HG02588 (cell line): ENCODE results near the gene AADACL4.
"Not testable (repeated sequence)": the region's sequence is repeated elsewhere in the genome, so short reads cannot be mapped to it uniquely, and the experiment has no call there.

Experiments used
- ATAC-seq: cut with Tn5 transposase; IDR thresholded peaks from one replicate; pipeline ENCODE4 v1.9.1; 2021; ENCODE audit warnings: mild to moderate bottlenecking, moderate library complexity; ENCODE audit not compliant: unreplicated experiment

Gene AADACL4

GRCh38 chr1:12709091-12709491 lies 65.2 kb downstream of the AADACL4 start:
- ATAC-seq, result no peak

- no peak for ATAC-seq
These were observed 65.8 kb downstream of the AADACL4 start for GRCh38 chr1:12709696-12710095.

GRCh38 chr1:12711536-12711935 lies 67.7 kb downstream of the AADACL4 start:
- ATAC-seq, result no peak

- no peak for ATAC-seq
These were observed 68.2 kb downstream of the AADACL4 start for GRCh38 chr1:12712076-12712475.

GRCh38 chr1:12712929-12713328 lies 69.0 kb downstream of the AADACL4 start:
- no peak for ATAC-seq

- ATAC-seq, result not testable (repeated sequence)
These were observed 69.8 kb downstream of the AADACL4 start for GRCh38 chr1:12713651-12714050.

- ATAC-seq, result no peak
These were observed 71.0 kb downstream of the AADACL4 start for GRCh38 chr1:12714710-12715475.

GRCh38 chr1:12715896-12716437 lies 72.1 kb downstream of the AADACL4 start, which contains the start of gene AADACL3:
AADACL3 (plus strand) TSS chr1:12716110; CDS start chr1:12716177, 67 bp downstream.
- no peak for ATAC-seq
